DMS153 (cell line): ENCODE results near the gene KIRREL1.

Experiments used
- DNase-seq: peaks from one replicate; lab custom pipeline; 2025; lab: John Stamatoyannopoulos, UW

Gene KIRREL1

DNA sequence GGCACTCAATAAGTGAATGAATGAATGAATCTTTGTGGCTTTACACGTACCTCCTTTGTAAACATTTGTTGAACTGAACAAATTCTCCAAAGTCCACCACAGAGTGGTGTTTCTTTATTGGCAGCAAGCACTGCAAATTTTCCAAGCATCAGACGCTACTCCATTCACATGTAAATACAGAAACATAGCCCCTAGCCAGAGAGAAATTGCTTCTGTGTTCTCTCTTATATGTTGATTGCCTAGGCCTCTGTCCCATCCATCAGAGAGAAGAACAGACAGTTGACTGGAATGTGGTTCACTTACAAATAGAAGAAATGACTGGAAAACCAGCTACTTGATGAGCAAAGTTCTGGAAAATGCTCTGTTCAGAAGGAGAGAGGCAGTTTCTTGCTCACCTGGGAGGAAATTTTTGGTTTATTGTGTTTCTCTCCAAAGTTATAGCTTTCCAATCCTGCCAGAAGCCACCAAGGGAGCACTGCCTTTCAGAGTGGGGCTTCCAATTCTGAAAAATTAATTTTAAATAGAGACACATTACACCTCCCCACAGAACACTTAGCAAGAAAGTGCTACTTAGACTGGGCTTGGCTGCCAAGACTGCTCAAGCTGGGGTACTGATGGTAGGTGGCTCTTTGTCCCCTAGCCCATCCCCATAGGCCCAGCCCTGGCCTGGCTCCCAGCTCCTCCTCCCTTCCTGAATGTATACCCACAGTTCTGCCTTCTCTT is 18.1 kb upstream of the KIRREL1 start:
- DNase-seq, result no peak

- no peak for DNase-seq
Observed at GRCh38 chr1:157976888-157977287, 16.6 kb upstream of the KIRREL1 start.

GRCh38 chr1:157978586-157979403 is 14.7 kb upstream of the KIRREL1 start:
- DNase-seq, result no peak

DNA sequence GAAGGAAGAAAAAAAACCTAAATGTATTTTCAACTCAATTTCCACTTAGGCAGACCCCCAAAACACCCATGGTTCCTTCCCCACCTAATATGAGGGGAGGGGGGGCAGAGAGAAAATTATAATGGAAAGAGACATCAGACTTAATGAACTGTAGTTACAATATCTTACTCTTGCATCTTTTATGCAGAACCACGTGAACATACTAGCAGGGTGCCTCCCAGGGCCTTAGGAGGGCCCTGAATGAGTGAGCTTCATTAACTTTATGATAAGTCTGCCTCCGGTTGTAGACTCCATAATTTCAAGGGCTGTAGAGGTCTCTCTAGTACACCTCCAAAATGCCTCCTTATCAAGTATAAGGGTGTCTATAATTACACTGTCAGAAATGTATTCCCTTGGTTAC is 11.3 kb upstream of the KIRREL1 start:
- DNase-seq, result no peak

- no peak for DNase-seq
Observed at GRCh38 chr1:157983787-157984186, 9.7 kb upstream of the KIRREL1 start.

- no peak for DNase-seq
Observed at GRCh38 chr1:157984469-157984868, 9.0 kb upstream of the KIRREL1 start.

DNA sequence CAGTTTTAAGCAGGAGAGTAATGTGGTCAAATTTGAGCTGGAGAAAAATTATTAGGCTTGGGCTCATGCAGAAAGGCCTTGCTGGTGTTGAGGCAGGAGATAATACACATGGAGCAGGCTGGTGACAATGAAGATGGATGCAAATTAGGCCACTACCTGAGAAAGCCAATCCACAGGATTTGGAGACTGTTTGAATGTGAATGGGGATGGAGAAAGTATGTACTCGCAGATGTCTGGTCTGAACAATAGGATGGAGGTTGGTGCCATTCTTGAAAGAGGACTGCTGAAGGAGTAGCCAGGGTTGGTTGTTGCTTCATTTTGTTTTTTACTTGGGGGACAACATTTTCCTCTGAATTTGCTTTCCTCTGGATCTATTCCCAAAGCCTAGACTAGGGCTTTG is 8.0 kb upstream of the KIRREL1 start:
- DNase-seq, result no peak

- no peak for DNase-seq
Observed at GRCh38 chr1:157988002-157988401, 5.4 kb upstream of the KIRREL1 start.

GRCh38 chr1:157992031-157992832 is 1.2 kb upstream of the KIRREL1 start:
- no peak for DNase-seq

DNA sequence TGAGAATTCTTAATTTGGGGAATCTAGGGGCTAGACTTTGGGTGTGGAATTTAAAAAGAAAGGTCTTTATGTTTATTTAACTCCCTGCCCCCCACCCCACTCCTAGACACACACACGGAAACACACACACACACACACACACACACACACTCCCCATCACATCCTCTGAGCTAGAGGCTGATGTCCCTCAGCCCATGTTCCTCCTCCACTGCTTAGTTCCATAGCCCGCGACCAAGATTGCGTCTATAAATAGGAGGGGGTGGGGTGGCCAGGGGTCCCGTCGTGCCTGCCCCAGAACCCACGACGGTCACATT is 655 bp upstream of the KIRREL1 start:
- DNase-seq, result no peak

DNA sequence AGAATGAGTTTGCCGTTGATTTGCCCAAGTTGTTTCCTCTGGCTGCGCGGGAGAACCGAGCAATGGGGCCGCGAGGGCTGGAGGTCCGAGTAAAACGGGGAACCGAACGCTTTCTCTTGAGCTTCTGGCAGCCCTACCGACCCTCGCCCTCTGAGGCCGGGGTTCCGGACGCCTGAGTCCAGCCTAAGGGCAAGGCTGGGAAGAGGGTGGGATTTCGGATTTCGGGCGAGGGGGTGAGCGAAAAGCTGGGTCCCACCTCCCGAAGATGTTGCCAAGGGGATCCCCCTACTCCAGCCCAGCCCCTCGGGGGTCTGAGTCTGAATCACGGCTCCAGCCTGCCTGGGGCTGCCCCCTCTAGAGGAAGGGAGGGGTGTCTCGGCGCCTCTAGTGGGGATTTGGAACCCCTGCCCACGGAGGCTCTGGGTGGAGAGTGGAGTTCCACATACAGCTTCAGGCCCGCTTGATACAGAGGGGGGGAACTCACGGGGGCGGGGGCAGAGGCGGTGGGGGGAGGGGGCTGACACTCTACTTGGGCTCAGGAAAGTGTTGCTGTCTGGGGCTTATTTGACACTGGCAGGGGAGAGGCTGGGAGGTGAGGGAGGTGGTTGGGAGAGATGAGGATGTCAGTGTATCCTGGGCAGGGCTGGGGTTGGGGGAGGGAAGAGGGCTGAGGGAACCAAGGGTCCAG is 617 bp downstream of the KIRREL1 start:
- no peak for DNase-seq

- DNase-seq, result no peak
Observed at GRCh38 chr1:157994704-157995582, 1.5 kb downstream of the KIRREL1 start.

DNA sequence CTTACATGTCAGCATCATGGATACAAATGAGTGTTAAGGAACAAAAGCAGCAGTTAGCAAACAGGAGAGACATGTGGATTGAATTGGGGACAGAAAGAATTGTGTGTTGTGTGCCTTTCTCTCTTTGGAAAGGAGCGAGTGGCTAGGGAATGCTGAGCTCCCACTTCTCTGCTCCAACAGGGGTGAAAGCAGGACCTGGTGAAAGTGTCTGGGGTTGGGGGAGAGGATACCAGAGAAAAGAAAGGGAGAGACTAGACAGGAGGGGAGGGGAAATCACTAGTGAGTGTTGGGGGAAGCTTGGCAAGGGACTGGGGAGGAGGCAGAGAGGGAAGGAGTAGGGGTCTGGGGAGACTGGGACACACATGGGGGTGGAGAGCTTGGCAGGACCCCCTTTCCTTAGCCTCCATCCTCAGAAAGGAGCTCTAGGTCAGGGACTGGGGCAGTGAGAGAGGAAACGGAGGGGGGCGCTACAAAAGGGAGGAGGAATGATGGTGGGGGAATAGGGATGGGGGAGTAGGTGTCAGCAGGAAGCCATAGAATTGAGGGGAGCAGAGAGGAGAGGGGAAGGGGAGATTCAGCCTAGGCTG is 2.2 kb downstream of the KIRREL1 start:
- no peak for DNase-seq

GRCh38 chr1:157996433-157996832 is 3.0 kb downstream of the KIRREL1 start:
- no peak for DNase-seq

- no peak for DNase-seq
Observed at GRCh38 chr1:158000507-158000906, 7.1 kb downstream of the KIRREL1 start.

DNA sequence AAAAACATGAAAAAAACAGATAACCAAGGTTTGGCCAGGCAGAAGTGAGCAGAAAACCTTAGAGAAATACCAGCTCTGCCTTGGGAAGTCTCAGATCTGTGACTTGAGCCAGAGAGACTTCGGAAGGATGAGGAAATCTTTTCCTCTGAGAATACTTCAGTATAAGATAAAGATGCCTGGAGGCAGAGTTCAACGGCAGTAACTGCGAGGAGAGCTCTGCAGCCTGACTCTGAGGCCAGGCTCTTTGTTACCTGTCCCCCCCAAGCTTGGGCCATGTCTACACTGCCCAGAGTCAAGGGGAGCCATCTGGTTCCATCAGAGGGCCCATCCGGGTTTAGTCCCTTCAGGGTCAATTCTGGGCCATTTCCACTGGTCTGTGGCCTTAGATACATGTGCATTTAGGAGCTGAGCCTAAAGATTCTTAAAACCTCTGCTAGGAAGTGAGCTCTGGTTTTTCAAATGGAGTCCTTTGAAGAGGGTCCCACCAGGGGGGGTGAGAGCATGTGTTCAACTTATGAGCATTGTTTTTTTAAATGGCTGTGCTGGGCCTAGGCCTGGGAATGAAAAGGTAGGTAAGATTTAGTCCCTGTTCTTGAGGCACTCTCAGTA is 8.7 kb downstream of the KIRREL1 start:
- DNase-seq, result no peak

DNA sequence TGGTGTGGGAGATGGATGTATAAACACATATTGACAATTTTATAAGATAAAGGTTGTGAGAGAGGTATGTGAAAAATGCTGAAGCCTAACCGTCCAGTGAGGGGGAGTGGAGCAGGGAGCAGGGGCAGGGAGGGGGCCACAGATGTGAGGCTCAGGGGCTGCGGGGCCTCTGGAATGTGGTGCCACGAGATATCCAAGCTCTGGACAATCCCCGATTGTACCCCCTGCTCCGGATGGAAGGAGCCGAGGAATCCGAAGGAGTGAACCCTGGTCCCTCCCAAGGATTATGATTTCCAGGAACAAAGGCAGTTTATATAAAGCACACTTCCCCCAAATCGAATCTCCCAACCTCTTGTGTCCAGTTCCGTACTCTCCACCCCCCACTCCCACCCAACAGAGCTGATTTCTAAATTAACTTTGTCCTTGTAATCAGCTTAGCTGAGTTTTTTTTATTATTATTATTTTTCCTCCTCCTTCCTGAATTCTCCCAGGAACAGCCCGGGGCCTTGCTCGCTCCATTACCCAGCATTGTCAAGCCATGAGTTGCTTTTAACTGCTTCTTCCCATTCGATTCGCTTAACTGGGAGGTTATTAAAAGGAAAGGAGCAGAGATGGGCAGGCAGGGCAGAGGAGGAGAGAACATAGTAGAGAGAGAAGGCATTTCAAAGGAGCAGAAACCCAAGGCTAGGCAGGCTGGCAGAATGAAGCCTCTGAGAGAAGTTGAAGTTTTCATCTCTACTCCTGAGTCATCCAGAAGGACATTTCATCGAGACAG is 9.4 kb downstream of the KIRREL1 start:
- DNase-seq, result no peak

DNA sequence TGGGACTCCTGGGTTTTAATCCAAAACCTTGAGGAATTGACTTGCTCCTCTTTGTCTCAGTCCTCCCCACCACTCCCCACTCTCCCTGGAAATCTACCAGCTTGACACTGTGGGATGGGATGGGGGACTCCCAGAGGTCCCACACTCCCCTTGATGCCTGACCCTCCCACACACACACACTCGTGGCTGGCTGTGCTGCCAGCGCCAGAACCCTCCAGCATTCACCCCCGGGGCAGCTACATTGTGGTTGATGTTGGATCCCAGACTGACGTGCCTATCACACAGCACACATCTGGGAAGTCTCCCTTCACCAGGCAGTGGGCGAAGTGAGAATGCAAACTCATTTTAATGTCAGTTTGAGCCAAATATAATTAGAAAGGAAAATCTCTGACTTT is 10.0 kb downstream of the KIRREL1 start:
- DNase-seq, result no peak

DNA sequence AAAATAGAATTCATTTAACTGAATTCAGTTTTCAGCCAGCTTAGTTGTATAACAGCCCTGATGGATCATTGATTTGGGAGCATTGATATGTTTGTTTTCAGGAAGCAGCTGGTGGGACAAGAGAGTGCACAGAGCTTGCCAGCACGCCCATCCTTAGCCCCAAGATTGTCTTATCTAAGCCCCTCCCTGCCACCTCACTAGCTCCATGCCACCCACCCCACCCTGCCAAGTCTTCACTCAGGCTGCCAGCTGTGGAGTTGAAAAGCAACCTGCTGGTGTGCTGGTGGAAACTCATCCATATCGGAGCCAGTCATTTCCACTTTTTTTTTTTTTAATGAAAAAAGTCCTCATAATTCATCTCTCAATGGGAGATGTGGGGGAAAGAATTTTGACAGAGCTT is 11.8 kb downstream of the KIRREL1 start:
- no peak for DNase-seq

- no peak for DNase-seq
Observed at GRCh38 chr1:158007180-158007579, 13.7 kb downstream of the KIRREL1 start.
